Activated T-cell treated with anti-CD3 and anti-CD28 coated beads for 48 hours (primary cell): Measurements from ENCODE around the gene STAT1.
"Not testable (repeated sequence)": the region's sequence is repeated elsewhere in the genome, so short reads cannot be mapped to it uniquely, and the experiment has no call there.

Source experiments
- DNase-seq: peaks from one replicate; pipeline ENCODE4 v3.0.0-alpha.2; 2020; ENCODE audit warnings: low read depth

The STAT1 gene

GRCh38 chr2:190981733-190982132 lies 32.2 kb downstream of the STAT1 start:
- no peak for DNase-seq

GRCh38 chr2:190981333-190981732 lies 32.6 kb downstream of the STAT1 start:
- no peak for DNase-seq

DNA sequence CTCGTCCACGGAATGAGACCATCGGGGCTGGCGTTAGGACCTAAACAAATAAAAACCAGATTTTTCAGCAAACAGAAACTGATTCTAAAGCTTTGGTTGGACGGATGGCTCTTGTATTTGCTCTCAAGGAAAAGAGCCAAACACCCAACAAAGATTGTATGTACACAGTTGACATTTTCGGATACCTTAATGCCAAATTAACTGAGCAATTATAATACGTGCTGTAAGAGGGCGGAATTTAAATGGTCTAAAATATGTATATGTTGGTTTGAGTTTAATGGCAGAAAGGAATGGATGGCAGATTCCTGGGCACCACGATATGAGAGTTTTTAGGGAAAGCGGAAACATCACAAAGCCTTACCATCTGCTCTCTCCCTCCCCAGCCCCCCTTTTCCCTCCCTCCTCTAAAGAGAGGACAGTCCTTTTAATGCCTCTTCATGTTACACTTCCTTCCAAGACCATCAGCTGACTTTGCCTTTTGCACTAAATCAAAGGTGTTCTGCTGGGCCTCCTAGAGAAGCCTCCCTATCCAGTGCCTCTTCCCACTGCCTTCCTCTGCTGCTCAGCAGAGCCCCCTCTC lies 33.3 kb downstream of the STAT1 start:
- DNase-seq: no peak

GRCh38 chr2:190979906-190980629 lies 33.9 kb downstream of the STAT1 start:
- no peak for DNase-seq

- no peak for DNase-seq
These were observed 35.5 kb downstream of the STAT1 start for GRCh38 chr2:190978389-190979053.

GRCh38 chr2:190977505-190977904 lies 36.5 kb downstream of the STAT1 start:
- DNase-seq: no peak

DNA sequence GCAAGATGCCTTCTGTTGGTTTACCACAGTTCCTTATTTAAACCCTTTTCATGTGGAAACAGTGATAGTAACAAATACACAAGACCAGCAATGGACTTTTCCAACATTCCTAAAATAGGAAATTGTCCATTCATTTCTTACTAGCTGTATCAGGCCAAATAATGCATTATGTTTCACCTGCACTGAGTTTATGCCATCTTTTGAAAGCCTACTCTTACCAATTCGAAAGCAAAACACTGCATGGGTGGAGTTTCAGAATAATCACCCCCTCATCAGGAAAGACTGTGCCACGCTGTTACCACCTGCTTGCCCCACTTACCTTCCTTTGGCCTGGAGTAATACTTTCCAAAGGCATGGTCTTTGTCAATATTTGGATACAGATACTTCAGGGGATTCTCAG lies 37.5 kb downstream of the STAT1 start:
- no peak for DNase-seq

DNA sequence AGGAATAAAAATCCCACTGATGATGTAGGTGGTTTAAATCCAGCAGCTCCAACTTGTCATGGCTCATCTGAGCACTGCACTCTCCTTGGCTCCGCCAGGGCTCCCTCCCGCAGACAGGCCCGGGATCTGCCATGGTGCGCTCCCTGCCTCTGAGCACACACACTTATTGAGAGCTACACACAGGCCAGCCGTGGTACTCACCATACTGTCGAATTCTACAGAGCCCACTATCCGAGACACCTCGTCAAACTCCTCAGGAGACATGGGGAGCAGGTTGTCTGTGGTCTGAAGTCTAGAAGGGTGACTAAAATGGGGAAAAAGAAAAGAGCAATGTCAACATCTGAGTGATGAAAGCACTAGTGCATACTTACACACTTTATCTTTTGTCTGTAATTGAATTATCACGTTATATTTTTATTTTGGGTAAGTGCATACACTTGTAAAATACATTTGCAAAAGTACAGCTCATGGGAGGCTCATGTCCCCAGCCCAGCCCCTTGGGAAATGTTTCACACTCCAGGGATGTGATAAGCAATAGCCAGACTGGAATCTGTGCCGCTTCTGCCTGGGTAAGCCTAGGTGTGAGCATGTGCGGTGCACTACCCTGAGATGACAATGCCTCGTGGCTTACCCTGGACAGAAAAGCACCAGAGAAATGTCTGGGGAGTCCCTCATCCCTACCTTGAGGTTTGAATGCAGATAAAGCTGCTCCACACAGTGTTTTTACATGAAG lies 39.2 kb downstream of the STAT1 start:
- DNase-seq: no peak

- DNase-seq: no peak
These were observed 40.0 kb downstream of the STAT1 start for GRCh38 chr2:190973726-190974628.

- no peak for DNase-seq
These were observed 40.7 kb downstream of the STAT1 start for GRCh38 chr2:190973262-190973661.

- DNase-seq: no peak
These were observed 41.1 kb downstream of the STAT1 start for GRCh38 chr2:190972846-190973245.

DNA sequence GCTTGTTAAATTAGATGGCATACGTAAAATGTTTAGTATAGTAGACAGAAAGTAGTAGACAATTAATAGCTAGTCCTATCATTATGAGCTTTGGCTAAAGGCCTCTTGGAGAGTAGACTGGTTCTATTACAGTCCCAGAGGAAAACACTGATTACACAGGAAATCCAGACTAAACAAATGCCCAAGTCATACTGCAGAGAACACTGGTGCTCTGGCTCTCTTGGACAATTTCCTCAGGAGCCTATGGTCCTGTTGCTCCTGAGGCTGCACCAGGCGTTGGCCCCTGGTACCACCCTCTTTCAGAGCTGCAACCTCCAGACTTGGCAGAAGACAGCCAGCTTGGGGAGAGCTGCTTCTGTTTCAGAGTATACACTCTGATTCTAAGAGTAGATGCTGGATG lies 41.8 kb downstream of the STAT1 start:
- DNase-seq: no peak

DNA sequence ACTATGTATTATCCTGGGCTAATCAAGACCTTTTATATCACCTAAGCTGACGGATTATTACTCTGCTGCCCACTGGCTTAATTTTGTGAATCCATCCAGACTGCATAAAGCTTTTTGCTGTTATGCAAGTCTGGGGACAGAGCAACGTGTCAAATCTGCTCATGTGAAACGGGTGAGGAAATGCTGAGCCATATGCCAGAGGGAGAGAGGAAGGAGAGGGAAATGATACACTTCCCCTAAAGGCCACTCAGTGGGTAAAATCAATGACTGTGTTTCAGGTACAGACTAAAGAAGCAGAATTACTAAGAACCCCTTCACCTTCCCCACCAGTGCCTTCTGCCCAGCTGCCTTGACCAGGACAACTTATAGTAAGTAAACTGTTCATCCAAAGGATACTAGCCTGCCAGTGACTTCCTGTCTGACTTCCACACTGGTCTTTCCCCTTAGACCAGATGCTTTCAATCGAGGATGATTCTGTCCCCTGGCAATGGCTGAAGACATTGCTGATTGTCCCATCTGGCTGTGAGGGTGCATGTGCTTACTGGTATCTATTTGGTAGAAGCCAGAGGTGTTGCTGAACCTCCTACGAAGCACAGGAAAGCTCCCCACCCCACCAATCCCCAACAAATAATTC lies 43.0 kb downstream of the STAT1 start:
- DNase-seq: no peak

DNA sequence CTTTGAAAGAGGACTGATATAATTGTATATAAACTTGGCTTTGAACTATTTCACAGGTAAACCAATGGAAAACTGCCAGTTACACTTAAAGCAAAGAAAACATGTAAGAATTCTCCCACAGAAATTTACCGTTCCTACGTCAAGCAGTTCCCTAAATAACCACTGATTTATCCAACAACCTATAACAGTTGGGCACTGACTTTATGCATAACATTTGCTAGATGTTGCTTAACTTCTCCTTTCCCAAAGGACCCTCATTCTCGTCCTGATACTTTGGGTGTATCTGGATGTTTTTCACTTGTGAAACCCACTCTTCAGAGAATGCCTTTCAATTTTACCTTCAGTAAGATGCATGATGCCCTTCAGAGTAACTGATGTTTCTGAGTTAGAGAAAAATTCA lies 43.8 kb downstream of the STAT1 start:
- no peak for DNase-seq

GRCh38 chr2:190968522-190968921 lies 45.4 kb downstream of the STAT1 start:
- no peak for DNase-seq

DNA sequence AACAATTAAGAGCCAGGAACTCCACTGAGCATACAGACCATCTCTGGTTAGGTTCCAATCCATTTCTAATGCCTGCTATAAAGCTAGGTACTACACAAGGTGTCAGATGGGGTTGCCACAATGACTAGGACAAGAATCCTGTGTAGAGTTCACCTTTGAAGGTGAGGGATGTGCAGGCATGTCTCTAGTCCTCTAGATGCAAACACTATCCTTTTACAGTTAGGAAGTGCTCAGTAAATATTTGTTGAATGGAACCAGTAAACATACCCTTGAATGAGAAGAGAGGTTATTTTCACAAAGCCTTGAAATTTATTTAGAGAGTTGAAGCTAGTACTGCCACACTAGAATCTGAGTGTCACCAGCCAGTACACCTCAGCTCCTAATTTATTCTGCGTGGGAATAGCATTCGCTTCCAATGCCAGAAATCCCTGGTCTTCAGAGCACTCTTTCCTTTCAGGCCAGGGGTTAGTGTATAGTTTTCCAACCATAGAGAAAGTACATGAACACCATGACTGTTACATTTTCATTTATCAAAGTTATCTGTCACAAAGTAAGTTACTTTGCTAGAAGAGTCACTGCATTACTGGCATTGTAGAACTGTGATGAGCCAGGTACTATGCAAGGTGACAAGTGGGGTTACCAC lies 48.3 kb downstream of the STAT1 start:
- DNase-seq: no peak

- DNase-seq: no peak
These were observed 49.7 kb downstream of the STAT1 start for GRCh38 chr2:190964170-190964795.

GRCh38 chr2:190963088-190963487 lies 50.9 kb downstream of the STAT1 start:
- no peak for DNase-seq

DNA sequence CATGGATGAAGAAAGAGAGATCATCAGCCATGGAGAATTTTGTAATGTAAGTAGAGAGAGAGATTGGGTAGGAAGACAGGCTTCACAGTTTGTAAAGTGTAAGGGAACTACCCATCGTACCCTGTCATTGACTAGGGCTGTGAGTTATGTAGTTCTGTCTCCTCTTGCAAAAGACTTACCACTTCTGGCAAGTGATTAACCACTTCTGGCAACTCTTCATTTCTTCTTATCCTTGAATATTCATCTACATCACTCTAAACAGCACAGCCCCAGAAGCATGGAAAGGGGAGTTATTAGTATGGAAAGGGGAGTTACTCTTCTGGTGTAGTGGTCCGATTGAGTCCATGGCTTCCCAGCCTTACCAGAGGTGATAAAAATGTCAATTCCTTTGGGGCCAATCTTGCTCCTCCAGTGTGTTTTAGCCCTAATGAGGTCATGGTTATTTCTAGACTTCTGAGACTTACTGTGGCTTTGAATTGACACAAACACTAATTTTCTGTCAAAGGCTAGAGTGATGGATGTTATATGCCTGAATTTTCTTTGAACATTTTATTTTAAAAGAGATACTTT lies 52.0 kb downstream of the STAT1 start:
- DNase-seq: no peak

DNA sequence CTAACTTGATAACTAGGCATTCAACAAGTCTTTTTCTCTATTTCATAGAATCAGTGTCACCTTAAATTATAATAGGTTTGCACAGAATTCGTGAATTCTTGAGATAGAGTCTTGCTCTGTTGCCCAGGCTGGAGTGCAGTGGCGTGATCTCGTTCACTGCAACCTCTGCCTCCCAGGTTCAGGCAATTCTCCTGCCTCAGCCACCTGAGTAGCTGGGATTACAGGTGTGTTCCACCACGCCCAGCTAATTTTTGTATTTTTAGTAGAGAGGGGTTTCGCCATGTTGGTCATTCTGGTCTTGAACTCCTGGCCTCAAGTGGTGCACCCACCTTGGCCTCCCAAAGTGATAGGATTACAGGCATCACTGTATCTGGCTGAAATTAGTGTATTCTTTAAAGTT lies 52.9 kb downstream of the STAT1 start:
- not testable (repeated sequence) for DNase-seq
